ENCODE measurements around the gene NADSYN1. TPM values are rescaled to one million over a fixed set of nuclear protein-coding genes. Genes with fewer than 3 reads are reported as not detected.

Gene NADSYN1
- total RNA-seq, 1 donor from 2014 or later: 31.9 TPM

DNA sequence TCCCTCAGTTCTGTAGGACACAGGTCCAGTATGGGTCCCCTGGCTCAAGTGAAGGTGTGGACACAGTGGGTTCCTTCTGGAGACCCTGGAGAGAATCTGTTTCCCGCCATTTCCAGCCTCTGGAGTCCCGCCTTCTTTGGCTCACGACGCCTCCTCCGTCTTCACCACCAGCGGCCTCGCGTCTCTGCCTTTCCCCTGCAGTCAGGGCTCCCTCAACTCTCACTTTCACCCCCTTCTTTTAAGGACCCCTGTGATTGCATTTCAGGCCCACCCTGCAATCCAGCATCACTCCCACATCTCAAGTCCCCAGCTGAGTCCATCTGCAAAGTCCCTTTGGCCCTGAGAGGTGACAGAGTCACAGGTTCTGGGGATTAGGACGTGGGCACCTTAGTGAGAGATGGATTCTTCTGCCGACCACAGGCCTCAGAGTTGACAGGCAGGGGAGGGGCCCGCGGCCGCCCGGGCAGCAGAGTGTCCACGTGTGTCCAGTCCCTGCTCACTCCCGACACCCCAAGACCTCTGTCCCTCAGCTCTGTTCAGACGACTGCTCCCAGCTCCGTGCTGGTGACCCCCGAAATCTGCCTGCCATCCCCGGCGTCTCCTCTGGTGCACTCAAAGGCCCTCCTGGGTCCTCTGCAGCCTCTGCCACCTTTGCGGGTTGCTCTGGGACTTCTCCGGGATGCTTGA, 37.2 kb downstream of the NADSYN1 start:
- DNase-seq (ENCODE audit: low read depth): no peak

DNA sequence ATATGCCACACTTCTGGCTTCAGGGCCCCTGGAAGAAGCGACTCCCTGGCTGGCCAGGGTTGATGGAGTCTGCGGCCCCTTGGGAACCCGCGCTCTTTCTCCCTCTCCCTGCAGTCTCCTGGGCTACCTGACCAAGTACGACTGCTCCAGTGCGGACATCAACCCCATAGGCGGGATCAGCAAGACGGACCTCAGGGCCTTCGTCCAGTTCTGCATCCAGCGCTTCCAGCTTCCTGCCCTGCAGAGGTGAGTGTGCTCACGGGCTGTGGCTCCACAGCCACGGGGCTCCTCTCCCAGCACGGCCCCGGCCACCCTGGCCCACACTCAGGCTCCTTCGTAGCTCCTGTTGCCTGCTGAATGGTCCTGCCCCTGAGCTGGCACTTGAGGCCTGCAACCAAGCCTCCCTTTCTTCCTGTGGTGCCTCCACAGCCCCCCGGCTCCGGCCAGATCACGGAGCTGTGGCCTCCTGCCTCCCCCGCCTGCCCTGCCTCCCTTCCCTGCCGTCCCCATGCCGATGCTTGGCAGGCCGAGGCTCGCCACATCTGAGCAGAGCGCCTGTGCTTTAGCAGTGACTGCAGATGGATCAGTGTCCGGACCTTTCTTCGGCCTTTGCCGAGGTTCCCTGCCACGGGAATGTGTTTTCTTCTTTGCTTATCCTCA, 37.9 kb downstream of the NADSYN1 start:
- DNase-seq (ENCODE audit: low read depth): no peak

DNA sequence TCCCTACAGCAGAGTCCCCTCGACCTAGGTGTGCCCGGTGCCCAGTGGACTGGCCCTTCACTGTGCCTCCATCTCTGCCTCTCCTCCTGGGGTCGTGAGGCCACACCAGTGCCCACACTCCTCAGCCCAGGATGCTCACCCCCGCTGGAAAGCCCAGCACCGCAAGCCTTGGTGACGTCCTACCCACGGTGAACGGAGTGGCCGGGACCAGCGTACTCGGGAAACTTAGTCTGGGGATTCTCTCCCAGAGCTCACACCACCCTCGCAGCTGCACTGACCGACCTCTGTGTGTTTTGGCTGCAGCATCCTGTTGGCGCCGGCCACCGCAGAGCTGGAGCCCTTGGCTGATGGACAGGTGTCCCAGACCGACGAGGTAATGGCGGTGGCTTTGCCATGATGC, 38.5 kb downstream of the NADSYN1 start:
- DNase-seq (ENCODE audit: low read depth): no peak

DNA sequence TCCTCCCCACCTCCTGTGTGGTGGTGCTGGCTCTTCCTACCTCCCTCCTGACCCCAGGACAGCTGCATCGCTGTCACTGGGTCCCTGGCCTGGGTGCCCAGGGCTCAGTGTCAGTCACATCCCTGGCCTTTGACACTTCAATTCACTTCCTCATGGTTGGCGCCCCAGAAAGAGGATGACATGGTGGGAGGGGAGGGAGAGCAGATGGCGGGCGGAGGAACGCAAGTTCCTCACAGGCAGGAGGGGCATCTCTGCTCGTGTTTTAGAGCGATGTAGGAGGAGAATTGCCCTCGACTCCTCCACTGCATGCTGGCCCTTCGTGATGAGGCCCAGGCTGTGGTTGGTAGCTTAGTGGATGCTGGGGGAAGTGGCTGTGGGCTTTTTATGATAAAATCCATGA, 38.9 kb downstream of the NADSYN1 start:
- no peak for DNase-seq (ENCODE audit: low read depth)

DNA sequence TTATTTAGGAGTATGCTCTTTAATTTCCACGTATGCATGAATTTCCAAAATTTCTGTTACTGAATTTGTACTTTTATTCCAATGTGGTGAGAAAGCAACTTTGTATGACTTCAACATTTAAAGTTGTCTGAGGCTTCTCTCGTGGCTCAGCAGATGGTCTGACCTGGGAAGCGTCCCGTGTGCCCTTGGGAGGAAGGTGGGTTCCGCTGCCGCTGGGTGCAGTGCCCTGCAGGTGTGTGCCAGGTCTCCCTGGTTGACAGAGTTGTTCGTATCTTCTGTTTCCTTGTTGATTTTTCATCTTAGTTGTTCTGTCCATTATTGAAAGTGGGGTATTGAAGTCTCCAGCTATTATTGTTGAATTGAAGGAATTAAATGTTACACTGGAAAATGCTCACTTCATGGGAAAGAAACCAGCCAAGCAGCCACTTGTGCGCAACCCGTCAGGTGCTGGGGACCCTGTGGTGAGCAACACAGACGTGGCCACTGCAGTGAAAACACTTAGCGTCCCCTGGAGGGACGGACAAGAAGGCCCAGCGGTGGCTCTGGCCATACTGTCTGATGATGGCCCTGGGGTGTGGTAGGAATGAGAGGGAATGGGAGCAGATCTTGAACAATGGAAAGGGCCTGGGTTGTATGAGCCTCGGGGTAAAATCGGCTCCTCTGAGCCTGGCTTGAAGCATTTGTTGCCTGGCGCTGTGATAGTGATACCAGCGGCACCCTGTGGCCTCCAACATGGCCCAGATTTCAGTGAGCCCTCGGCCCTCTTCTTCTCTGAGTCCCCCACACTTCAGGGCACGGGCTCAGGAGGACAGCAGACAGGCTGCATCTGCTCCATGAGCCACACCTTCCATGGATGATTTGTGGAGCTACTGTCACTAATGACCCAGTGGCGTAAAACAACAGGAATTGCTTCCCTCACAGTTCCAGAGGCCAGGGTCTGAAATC, 42.6 kb downstream of the NADSYN1 start:
- DNase-seq (ENCODE audit: low read depth): no peak

DNA sequence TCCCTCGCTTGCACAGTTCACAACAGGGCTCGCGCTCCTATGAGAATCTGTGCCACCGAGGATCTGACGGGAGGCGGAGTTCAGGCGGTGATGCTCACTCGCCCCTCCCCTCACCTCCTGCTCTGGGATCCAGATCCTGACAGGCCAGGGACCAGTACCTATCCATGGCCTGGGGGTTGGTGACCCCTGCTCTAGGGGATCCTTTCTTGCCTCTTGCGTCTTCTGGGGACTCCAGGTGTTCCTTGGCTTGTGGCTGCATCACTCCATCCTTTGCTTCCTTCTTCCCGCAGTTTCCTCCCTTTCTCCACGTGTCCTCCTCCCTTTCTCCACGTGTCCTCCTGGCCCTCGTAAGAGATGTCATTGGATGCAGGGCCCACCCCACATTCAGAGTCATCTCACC, 43.4 kb downstream of the NADSYN1 start:
- DNase-seq (ENCODE audit: low read depth): no peak

DNA sequence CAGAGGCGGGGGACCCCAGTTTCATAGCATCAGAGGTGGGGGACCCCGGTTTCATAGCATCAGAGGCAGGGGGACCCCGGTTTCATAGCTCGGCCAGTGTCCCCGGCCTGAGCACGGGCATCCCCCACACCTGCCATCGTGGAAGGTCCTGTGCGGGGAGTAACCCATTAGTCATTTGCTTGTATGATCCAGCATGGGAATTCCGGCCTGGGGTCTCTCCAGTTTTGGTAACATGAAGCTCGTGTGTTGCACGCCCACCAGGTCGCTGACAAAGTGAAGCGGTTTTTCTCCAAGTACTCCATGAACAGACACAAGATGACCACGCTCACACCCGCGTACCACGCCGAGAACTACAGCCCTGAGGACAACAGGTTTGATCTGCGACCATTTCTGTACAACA, 45.1 kb downstream of the NADSYN1 start:
- no peak for DNase-seq (ENCODE audit: low read depth)

DNA sequence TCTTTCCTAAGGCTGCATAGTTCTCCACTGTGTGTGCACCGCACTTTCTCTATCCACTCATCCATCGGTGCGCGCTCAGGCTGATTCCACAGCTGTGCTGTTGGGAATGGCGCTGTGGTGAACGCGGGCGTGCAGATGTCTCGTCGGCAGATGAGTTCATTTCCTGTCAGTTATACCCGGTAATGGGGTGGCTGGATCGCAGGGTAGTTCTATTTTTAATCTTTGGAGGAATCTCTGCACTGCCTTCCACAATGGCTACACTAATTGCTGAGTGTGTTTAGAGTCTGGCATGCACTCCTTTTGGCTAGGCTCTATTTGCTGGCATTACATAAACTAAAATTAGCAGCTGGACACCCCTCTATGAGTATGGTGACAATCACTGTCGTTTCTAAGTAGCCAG, 46.1 kb downstream of the NADSYN1 start:
- DNase-seq (ENCODE audit: low read depth): peak; percentile 89

DNA sequence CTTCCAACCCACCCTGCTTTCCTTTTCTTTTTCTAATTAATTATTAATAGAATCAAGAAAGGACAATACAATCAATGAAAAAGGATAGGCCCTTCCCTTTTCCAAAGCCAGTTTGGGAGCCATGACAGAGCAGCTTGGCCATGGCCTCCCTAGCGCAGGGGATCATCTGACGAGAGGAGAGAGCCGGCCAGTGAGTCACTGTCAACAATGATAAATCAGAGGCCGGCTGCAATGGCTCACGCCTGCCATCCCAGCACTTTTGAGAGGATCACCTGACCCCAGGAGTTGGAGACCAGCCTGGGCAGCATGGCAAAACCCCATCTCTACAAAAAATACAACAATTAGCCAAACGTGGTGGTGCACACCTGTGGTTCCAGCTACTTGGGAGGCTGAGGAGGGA, 46.5 kb downstream of the NADSYN1 start:
- DNase-seq (ENCODE audit: low read depth): peak; percentile 63

DNA sequence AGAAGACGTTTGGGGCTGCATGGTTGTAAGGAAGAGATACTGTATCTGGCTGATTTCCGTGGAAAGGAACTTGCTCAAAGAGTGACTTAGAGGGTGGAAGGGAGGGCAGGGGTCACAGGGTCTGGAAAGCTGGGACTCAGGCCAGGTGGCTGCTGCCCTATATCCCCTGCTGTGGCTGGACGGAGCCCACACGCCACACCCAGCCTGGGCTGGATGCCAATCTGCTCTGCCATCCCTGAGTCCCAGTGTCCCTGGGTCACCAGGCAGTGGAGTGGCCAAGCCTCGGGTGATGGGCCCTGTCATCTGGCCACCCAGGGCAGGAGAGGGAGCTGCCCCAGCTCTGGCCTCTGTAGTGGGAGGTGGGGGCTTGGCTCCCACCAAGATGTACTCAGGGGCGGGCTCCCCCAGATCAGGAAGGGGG, 47.6 kb downstream of the NADSYN1 start:
- DNase-seq (ENCODE audit: low read depth): peak; percentile 85

DNA sequence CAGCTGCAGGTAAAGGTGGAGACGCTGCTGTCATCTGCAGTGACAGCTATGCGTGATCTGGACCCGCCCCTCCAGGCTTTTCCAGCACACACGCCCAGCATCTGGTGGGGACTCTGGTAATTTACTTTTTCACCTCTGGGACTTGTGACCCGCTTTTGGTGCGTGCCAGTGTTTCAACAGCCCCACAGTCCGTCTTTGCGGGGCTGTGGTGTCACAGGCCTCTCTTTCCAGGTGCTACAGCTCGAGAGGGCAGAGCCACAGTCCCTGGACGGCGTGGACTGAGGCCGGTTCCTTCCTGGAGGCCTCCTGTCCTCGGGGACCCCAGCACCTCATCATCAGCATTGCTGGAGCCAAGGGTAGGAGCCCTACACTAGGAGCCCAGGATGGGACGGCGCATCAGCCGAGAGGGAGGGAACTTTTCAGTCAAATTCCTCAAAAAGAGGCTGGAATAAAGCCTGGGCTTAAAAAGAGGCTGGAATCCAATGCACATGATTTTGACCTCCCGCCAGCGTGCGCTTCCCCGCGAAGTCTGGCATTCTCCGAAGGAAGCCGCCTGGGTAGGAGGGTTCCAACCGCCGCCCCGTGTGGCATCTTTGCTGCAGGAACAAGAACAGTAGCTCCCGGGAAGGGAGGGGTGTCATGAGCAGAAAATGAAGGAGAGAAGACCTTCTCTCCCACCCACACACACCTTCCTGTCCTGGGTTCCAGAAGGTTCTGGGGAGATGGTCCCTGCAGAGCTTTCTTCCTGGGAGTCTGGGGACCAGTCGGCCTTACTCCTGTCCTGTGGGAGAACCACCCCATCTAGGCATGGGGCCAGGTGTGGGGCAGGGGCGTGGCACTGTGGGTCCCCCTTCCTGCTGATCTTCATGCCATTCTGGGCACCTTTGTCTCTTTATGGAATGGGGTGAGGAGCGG, 48.3 kb downstream of the NADSYN1 start:
- no peak for DNase-seq (ENCODE audit: low read depth)

DNA sequence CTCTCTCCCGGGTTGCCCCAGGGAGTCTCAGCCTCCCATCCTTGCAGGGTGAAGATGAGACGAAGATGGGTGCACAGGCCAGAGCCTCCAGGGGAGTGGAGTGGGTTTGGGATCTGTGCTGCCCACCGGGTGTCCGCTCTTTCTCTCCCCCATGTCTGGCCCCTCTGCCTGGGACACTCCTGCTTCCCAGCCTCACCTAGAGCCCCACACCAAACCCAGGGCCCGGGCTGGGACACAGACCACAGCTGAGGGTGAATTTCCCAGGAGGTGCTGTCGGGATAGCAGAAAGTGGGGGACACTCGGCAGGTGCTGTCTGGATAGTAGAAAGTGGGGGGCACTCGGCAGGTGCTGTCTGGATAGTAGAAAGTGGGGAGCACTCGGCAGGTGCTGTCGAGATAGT, 49.0 kb downstream of the NADSYN1 start:
- DNase-seq (ENCODE audit: low read depth): no peak

DNA sequence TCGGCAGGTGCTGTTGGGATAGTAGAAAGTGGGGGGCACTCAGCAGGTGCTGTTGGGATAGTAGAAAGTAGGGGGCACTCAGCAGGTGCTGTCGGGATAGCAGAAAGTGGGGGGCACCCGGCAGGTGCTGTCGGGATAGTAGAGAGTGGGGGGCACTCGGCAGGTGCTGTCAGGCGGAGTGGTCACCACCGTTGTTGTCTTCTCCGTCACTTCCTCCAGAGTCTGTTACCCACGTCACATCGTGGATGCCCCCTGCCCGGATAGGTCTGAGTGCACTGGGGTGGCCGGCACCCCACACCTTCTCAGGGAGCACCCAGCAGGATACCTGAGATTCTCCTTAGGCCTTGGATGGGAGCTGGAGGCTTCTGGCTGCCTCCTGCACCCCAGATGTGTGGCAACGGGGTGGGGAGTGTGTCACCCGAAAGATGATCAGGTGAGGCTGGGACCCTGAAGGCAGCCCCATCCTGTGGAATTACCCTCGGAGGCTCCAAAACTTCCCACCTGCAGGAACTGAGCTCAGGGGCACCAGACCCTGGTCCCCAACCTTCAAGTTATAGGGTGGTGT, 50.0 kb downstream of the NADSYN1 start:
- no peak for DNase-seq (ENCODE audit: low read depth)

DNA sequence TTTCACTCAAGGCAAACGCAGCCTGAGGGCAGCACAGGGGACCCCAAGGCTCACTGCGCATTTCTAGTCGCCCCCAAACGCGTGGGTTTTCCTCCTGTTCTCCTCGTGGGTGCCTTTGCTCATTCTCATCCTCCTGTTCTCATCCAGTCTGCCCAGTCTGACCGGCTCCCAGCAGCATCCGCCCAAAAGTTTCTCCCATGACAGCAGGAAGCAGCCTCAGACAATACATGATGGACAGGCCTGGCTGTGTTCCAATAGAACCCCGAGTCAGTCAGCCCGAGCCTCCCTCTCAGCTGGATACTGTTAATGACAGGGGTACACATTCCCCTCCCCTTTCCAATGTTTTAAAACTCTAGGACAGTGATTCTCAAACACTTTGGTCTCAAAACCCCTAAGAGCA, 51.5 kb downstream of the NADSYN1 start:
- no peak for DNase-seq (ENCODE audit: low read depth)

DNA sequence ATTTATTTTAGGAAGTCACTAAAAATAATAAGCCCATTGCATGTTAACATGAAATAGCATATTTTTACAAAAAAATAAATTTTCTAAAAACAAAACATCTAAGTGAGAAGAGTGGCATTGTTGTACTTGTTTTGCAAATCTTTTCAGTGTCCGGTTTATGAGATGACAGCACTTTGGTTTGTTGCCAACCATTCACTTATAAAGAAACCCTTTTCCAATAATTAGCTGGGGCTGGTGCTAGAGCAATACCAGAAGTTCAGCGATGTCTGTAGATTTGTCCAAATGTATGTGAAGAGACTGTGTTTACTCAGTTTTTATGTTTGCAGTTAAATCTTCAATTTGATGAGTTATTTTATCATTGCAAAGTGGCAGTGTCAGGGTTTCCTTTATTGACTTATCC, 52.0 kb downstream of the NADSYN1 start:
- no peak for DNase-seq (ENCODE audit: low read depth)

DNA sequence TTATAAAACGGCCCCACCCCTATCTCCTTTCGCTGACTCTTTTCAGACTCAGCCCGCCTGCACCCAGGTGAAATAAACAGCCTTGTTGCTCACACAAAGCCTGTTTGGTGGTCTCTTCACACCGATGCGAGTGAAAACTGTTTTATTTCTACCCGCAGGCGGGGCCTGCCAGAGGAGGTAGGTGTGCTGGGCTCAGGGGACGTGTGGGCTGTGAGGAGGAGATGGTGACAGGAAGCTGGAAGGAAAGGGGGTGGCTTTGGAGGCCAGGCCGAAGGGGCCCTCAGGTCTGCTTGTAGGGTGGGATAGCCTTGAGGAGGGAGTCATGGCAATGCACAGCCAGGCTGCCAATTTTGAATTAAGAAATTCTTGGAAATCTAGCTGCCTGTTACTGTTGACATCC, 52.8 kb downstream of the NADSYN1 start:
- DNase-seq (ENCODE audit: low read depth): no peak

DNA sequence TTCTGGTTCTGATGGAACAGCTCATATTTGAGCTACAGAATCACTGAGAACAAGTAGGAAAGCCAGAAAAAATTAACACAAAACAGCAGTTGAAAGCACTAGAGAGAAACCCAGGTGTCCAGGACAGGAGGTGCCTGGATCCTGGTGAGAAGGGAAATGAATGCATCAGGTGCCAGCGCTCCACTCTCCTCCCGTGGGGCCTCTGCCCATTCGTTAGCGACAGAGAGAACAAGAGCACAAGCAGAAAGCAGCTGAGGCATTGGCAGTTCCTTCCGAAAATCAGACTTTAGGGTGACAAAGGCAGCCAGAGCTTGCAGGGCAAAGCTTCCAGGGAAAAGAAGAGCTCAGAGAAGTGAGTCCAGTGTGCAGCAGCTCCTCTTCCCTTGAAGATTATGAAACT, 54.1 kb downstream of the NADSYN1 start:
- no peak for DNase-seq (ENCODE audit: low read depth)

DNA sequence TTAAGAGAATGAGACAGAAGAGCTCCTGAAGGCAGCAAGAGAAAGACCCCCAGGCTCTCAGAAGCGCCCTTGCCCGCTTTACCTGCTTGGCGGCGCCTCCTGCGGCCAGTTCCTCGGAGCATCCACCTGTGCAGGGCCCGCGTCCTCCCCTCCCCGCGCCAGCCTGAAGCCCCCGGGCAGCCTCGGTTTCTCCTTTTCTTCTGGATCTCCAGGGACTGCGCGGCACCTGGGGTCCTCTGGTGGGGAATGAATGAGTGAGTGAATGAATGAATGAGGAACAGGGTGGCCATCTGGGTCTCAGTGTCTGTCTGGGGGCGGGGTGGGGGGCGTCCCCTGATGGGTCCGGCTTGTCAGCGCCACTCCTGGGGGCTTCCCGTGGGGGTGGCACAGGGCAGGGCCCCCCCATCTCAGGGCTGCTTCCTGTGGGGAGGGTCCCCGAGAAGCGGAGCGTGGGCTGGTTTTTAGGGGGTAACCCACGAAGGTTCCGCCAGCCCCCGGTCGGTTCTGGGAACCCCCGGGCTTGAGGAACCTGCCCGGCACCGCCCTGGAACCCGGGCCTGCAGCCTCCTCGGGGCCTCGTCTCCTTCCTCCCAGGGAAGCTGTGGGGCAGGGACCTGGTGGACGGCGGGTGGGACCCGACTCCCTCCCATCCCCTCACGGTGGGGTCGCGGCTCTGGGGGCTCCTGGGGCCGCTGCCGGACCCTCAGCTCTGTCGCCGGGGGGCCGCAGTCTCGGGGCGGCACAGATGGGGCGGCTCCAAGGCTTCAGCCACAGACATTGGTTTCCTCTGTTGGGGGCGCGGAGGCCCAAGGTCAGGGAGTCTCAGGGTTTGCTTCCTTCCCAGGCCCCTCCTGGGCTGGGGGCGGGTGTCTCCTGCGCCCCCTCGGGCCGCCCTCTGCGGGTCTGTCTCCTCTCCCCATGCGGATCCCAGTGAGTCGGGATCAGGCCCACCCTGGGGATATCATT, 65.8 kb downstream of the NADSYN1 start:
- no peak for DNase-seq (ENCODE audit: low read depth)

DNA sequence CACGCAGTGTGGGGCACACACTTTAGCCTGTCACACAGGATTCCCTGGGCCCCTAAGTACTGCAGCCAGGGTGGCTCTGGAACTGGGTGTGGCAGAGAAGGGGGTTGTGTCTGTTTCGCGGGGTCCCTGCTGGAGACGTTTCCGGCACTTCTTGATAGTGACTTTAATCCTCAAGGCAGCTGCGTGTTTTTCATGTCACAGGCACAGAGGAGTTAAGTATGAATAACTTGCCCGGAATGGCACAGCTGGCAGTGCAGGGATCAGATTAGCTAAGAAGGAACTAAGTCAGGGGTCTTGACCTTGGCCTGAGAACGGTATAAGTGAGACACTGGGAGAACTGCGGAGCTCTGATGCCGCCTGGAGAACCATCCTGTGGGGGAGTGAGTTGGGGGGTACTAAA, 66.5 kb downstream of the NADSYN1 start:
- peak; percentile 24 for DNase-seq (ENCODE audit: low read depth)
